CD1c-positive myeloid dendritic cell (primary cell): Measurements from ENCODE around the gene RBMY1B.
"Not testable (repeated sequence)": the region's sequence is repeated elsewhere in the genome, so short reads cannot be mapped to it uniquely, and the experiment has no call there.

Experiments used
- DNase-seq: peaks from one replicate; pipeline ENCODE4 v3.0.0-alpha.2; 2016; ENCODE audit errors: extremely low spot score

The RBMY1B gene

GRCh38 chrY:21511038-21511437 lies at the start of gene RBMY1B:
TSS of gene RBMY1B (plus strand) at chrY:21511338. CDS start at chrY:21513351, 2,013 bp downstream.
- not testable (repeated sequence) for DNase-seq

GRCh38 chrY:21462915-21463314 lies 48.2 kb upstream of the RBMY1B start:
- DNase-seq: not testable (repeated sequence)

GRCh38 chrY:21482967-21483366 lies 28.2 kb upstream of the RBMY1B start:
- no peak for DNase-seq

- DNase-seq: not testable (repeated sequence)
These were observed 23.4 kb downstream of the RBMY1B start, which contains the start of gene RBMY1A1 for GRCh38 chrY:21534579-21534978. TSS of gene RBMY1A1 (plus strand) at chrY:21534879. CDS start at chrY:21536892, 2,013 bp downstream.

- not testable (repeated sequence) for DNase-seq
These were observed 48.3 kb downstream of the RBMY1B start for GRCh38 chrY:21559316-21559984.
